HG02763 (cell line): Measurements from ENCODE around the gene IL31.
"Not testable (repeated sequence)": the region's sequence is repeated elsewhere in the genome, so short reads cannot be mapped to it uniquely, and the experiment has no call there.

ENCODE experiments used
- ATAC-seq: cut with Tn5 transposase; IDR thresholded peaks from one replicate; pipeline ENCODE4 v1.9.1; 2021; ENCODE audit warnings: mild to moderate bottlenecking, moderate library complexity; ENCODE audit not compliant: unreplicated experiment

The IL31 gene

DNA sequence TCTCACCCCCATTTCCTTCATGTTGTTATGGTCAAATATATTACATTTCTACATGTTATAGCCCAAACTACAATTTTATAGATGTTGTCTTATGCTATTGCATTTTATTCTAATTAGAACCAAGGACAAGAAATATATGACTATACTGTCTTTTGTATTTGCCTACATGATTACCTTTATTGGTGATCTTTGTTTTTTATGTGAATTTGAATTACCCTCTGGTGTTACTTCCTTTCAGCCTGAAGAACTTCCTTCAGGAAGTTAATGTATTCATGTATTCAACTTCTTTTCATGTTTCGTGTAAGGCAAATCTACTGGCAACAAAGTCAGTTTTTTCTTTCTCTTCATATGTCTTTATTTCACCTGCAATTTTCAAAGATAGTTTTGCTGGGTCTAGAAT lies 20.8 kb upstream of the IL31 start:
- ATAC-seq: no peak

DNA sequence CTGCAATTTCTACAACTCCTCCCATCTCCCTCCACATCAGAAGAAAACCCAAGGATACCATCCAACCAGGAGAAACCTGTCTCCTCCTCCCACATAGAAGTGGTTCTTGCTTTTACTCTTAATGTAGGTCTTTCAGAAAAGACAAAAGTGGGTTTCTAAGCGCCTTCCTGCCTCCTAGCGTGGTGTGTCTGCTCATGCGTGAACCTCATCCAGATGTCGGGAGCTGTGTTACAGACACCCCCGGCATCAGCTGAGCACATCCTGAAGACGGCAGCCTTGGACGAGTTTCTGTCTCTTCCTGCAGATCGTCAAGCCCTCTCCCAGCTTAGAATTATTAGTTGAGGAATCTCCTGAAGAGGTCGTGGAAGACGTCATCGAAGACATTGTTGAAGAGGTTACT lies 18.4 kb upstream of the IL31 start:
- no peak for ATAC-seq

DNA sequence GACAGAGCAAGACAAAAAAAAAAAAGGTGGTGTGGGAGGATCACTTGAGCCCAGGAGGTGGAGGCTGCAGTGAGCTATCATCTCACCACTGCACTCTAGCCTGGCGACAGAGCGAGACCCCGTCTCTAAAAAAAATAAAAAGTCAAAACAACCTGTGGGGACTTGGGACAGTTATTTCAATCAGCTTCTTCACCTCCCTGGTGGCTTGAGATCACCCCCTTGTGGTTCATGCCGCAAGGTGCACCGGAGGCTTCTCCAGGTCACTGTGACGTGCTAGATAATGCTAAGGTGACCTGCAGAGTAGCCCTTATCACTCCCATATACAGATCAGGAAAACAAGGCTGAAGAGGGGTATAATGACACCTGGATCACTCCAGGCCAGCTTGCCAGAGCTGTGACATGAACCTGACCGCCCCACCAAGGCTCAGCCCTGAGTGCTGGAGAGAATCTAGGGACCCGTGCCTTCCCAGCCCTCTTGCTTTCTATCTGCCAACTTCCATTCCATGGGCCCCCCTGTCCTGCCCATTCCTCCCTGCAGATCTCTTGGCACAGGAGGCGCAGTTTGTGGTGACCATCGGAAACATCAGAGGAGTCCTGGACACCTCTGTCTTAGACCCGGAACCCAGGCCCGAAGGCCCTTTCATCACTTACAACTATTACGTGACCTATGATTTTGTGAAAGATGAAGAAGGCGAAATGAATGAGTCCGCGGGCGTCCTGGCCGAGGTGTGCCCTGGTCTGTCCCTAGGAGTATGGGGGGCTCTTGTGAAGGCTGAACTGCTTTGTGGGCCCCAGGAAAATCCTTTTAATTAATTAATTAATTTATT lies 17.0 kb upstream of the IL31 start:
- ATAC-seq: no peak

DNA sequence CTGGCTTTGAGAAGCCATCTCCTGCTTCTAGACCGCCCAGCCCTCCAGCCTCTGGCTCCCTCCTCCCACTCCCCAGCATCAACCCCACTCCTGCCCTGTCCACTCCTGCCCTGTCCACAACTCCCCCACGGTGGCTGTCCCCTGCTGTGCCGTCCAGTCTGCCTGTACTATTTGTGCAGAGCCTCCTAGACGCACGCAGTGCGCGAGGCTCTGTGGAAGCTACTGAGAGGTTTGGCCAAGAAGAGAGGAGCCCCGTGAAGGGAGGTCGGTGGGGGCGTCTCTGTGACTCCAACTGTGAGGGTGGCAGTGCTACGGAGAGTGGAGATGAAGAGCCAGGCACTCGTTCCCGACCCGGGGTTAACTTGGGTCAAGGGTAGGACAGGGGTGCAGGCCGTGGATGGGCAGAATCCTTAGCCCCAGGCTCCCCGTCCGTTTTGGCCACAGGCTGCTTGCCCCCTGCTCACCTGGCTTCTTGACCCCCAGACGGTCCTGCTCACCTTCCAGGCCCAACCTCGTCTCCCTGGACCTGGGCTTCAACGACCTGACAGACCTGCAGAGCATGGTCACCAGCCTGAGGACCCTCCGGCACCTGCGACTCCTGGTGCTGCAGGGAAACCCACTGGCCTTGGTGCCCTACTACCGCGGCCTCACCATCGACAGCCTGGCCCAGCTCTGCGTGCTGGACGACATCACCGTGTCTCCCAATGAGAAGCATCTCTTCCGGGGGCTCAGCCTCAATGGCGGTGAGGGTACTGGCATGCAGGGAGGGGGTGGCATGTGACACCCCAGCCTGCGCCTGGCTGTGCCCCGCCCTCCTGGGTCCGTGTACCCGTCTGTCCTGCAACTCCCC lies 15.8 kb upstream of the IL31 start:
- ATAC-seq: no peak

DNA sequence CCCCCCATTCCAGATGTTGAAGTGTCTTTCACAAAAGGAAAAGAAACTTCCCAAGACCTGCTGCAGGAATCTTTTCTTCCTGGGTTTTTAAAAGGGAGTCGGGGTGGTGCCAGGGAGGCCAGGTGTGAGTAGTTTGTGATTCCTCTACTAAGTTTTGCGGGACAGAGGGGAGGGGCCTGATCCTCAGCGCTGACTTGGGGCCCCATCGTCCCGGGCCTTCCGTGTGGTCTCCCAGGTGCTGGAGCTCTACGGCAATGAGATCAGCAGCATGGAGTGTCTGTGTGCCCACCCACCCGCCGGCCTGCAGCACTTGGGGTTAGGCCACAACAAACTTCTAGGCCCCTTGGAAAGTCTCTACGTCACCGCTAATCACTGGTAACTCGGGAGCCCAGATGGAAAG lies 13.4 kb upstream of the IL31 start:
- ATAC-seq: no peak

DNA sequence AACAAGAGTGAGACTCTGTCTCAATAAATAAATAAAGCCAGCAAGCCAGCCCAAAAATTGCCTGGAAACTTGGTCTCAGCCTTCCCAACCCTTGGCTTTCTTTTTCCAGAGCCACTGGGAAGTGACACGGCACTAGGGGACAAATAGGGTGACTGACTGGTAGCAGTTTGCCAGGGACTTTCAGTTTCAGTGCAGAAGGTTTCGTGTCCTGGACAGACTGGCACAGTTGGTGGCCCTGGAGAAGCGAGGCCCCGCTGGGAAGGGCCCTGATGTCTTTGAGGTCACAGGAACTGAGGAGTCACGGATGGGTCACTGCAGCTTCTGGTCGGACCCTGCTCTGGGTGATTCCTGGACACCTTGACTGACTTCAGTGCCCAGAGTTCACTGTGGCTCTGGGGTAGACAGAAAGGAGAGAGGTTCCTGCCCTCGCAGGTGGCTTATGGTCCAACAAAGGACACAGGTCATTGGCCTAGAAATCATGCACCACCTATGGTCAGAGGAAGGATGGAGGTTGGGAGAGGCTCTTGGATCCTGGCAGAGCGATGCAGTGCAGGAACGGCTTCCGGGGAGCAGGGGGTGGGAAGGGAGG lies 11.6 kb upstream of the IL31 start:
- ATAC-seq: no peak

DNA sequence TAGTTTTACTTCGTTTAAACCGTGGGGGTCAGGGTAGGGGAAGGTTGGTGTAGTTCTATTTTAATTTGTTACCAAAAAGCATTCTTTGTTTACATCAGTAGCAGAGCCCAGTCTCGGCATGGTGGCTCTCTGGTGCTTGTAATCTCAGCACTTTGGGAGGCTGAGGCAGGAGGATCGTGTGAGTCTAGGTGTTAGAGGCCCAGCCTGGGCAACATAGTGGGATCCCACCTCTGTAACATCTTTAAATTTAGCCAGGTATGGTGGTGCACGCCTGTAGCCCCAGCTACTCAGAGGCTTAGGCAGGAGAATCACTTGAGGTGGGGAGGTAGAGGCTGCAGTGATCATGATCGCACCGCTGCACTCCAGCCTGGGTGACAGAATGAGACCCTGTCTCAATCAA lies 11.1 kb upstream of the IL31 start:
- ATAC-seq: no peak

DNA sequence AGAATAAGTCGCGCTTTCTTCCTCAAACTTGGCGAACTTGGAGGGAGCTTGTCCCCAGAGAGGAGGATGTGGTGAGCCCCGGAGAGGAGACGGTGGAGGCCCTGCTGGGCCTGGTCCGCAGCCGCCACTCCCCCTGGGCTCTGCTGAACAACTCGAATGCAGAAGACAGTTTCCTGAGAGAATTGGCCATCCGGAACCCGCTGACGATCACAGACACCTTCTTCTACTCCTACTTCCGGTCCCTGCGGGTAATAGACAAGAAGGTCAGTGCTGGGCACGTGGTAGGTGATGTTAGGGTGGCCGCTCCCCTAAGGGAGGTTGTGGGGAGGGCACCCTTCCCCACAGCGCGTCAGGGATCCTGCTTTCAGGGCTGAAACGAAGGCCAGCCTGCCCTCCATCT lies 10.5 kb upstream of the IL31 start:
- ATAC-seq: no peak

DNA sequence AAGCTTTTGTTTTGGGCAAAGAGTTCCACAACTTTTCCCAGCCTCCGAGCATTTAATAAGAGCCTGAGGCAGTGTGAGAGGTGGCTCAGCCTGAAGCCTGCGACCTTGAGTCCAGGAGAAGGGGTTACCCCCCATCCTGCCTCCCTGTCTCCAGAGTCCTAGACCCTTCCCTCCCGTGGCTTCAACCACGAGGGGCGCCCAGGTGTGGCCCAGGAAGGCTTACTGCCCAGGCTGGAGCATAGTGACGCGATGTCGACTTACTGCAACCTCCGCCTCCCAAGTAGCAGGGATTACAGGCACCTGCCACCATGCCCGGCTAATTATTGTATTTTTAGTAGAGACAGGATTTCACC lies 9.5 kb upstream of the IL31 start:
- ATAC-seq: no peak

DNA sequence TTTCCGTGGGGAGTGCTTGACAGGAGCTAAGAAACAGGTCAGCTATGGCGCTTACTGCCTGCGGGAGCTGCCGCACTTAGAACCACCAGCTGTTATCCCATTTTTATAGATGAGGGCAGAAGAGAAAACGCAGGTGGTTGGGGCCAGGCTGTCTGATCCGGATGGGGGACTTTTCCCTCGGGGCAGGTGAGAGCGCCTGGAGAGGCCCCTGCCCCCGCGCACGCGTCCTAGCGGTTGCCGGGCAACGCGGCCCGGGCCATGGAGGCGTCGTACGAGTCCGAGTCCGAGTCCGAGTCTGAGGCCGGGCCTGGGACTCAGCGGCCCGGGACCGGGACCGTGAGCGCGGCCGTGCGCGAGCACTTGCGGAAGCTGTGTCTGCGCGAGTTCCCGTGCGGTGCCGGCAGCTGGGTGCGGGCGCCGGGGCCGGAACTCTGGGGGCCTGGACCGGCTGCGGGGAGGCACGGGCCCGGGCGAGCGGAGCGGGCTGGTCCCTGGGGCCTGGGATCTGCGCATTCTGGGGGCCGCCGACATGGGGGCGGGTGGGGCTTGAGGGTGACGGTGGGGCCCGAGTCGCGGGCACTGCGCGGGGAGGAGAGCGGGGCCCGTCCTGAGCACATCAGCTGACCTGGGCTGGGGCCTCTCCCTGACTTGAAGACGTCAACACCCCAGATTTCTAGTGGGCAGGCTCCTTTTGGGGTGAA lies 9.0 kb upstream of the IL31 start, which contains the start of gene LRRC43:
LRRC43 (plus strand) TSS at position 237 of the 701 bp plus-strand sequence; CDS start at position 259, 22 bp downstream.
- ATAC-seq: no peak

DNA sequence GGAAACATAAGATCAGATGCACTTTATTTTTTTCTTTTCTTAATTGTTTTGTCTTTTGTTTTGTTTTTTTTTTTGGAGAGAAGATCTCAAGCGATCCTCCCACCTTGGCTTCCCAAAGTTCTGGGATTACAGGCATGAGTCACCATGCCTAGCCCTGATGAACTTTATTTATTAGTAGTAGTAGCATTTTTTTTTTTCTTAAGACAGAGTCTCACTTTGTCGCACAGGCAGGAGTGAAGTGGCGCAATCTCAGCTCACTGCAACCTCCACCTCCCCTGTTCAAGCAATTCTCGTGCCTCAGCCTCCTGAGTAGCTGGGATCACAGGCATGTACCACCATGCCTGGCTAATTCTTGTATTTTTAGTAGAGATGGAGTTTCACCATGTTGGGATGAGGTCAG lies 2.5 kb upstream of the IL31 start:
- ATAC-seq: not testable (repeated sequence)

DNA sequence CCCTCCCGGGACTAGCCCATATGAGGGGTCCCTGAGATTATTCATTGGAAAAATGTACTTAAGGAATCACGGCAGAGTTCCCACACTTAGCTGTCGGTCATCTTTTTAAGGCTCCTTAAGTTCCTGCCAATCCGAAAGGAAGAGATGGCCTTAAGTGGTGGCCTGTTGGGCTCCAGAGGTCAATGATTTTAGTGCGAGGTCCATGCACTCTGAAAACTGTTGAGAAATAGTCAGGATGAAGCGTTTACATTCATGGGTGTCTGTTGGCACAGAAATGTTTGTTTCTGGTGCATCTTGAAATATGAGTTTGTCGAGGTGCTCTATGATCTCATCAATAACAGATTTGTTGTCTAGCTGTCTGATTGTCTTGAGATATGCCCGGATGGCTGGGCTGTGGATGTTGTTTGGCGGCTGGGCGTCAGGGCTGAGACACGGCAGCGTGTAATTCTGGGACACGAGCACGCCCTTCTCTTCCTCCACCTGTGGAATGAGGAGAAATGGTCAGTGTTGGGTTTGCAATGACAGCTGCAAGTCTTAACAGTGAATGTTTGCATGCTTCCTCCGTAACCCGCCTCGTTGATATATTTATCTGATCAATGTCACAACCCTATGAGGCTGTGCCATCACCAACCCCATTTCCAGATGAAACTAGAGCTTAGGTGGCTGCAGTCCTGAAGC lies 1.6 kb downstream of the IL31 start:
- ATAC-seq: no peak

DNA sequence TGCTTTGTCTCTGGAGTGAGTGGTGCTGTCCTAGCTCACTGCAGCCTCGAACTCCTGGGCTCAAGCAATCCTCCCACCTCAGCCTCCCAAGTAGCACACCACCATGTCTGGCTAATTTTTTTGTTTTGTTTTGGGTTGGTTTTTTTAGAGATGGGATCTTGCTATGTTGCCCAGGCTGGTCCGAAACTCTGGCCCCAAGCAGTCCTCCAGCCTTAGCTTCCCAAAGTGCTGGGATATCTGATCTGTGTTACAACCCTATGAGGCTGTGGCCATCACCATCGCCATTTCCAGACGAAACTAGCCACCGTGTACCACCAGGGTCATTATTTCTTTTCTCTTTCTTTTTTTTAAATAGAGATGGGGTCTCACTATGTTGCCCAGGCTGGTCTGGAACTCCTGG lies 2.6 kb downstream of the IL31 start:
- no peak for ATAC-seq

DNA sequence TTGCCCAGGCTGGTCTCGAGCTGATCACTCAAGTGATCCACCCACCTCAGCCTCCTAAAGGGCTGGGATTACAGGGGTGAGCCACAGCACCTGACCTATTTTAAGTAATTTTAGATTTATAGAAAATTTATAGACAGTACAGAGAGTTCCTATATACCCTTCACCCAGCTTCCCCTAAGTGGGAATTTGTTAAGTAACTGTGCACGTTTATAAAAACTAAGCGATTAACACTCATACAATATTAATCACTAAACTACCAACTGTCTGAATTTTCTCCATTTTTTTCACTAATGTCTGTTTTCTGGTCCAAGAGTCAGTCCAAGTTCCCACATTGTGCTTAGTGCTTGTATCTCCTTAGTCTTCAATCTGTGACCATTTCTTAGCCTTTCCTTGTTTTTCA lies 5.5 kb downstream of the IL31 start:
- no peak for ATAC-seq

DNA sequence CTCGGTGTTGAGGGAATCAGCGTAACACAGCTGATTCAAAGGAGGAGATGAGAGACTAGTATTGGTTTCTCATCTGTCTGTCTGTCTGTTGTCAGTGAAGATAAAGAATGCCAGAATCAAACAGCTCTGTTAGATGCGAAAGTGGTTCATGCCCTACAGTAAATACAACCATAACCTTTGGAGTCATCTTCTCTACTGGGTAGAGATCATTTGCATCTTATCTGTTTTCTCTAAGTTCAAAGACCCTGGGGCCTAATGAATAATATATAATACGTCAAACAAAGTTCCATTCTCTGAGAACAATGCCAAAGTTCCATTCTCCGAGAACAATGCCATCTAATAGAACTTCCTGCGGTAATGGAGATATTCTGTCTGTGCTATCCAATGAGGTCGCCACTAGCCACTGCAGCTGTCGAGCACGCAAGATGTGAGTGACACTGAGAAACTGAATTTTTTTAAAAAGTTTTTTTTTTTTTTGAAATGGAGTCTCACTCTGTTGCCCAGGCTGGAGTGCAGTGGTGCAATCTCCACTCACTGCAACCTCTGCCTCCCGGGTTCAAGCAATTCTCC lies 6.6 kb downstream of the IL31 start:
- ATAC-seq: no peak

DNA sequence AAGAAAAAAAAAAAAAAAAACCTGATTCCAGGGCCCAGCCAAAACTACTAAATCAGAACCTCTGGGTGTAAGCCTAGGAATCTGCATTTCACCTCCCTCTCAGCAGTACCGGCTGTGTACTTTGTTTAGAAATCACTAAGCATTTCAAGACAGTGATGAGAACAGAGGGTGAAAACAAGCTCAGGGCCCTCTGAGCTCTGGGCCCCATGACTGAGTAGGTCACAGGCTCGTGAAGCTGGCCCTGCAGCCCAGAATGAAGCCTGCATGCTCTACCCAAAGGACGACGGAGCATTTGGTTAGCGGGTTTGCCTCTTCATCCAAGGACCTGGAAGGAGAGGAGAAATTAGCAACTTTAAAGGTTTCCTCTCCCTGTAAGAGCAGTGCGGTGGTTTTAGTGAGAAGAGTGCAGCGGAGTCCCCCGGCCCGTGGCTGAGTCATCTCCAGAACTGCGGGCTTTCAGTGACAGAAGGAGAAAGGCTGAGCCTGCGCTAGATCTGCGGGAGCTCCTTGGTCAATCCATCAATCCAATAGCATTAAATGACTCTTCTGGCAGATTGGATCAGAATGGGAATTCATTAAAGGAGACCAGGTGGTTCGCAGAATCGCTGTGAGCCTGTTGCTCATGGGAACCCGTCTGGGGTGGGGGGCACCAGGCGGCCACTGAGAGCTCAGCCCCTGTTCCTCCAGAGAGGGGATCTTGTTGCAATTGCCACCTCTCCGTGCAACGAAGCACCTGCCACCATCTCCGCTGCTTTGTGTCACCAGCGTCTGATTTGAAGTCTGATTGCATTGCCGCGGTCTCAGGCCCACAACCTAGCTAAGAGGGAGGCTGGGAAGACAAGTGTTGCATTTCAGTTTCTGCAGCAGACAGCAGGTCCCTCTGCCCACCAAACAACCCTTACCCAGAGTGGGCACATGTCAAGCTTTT lies 7.3 kb downstream of the IL31 start:
- no peak for ATAC-seq

DNA sequence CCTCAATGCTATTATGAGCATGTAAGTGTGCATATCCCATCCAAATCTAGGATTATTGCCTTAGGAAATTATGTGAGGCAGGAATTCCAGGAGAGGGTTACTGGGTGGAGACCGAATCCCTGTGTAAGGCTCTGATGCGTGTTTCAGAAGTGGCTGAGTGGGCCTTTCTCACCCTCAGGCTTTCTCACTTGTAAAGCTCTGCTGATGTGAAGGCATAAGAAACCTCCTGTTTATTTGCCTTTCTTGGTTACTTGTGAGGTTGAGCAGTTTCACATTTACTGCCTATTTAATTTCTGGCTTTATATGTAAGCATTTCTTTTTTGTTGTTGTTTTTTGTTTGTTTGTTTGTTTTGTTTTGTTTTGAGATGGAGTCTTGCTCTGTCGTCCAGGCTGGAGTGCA lies 11.0 kb downstream of the IL31 start:
- ATAC-seq: no peak

DNA sequence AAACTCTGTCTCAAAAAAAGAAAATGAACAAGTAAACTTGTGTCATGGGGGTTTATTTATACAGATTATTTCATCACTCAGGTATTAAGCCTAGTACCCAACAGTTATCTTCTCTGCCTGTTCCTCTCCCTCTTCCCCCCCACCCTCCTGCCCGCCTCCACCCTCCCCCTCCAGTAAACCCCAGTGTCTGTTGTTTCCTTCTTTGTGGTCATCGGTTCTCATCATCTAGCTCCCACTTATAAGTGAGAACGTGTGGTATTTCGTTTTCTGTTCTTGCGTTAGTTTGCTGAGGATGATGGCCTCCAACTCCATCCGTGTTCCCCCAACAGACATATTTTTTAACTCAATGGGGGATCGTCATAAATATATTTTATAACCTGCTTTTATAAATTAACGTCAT lies 12.3 kb downstream of the IL31 start:
- ATAC-seq: no peak

DNA sequence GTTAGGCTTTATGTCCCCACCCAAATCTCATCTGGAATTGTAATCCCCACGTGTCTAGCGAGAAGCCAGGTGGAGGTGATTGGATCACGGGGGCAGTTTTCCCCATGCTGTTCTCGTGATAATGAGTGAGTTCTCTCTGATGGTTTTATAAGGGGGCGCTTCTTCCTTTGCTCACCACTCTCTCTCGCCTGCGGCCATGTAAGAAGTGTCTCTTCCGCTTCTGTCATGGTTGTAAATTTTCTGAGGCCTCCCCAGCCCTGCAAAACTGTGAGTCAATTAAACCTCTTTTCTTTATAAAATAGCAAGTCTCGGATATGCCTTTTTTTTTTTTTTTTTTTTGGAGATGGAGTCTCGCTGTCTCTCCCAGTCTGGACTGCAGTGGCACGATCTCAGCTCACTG lies 13.3 kb downstream of the IL31 start:
- no peak for ATAC-seq
